ENCODE data around the gene TUBAL3.
A peak's percentile ranks its signal among the peaks of the same experiment; 100 is the strongest.

The TUBAL3 gene

DNA sequence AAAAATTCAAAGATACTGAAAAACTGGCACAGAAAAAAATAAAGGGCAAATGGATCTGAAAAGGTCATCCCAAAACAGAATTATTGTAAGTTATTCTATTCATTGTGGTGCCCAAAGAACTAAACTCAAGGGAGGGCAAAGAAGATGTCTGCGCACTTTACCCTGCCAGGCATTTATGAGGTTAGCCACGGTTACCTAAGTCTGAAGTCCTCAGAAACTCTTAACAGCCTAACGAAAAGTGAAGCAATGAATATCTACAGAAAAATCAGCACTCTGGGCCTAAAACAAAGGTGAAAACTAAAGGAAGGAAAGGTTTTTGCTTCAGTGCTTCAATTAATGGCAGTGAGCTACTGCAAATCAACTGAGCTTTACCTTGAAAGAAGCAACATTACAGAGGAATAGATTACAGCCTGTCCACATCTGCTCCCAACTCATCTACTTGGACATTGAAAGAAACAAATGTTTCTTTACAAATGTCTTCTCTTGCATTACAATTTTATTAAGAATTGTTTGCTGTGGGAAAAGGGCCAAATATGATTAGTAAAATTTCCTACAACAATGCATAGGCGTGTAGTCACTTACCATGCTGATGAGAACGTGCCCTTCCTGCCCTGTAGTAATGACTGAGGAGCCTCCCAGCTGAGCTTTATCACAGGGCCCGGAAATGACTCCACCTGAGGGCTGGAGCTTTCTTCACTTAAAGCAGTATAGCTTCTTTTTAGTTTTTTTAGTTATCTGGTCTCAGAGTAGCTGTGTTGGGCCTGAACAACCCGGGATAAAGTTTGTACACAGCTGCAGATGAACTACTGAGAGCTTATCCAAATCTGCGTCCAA lies at the start of gene TUBAL3:
TUBAL3 (minus strand) TSS at position 621 of the 834 bp plus-strand sequence; CDS start at position 585, 36 bp downstream.
- no peak for DNase-seq (ENCODE audit: low spot score)

DNA sequence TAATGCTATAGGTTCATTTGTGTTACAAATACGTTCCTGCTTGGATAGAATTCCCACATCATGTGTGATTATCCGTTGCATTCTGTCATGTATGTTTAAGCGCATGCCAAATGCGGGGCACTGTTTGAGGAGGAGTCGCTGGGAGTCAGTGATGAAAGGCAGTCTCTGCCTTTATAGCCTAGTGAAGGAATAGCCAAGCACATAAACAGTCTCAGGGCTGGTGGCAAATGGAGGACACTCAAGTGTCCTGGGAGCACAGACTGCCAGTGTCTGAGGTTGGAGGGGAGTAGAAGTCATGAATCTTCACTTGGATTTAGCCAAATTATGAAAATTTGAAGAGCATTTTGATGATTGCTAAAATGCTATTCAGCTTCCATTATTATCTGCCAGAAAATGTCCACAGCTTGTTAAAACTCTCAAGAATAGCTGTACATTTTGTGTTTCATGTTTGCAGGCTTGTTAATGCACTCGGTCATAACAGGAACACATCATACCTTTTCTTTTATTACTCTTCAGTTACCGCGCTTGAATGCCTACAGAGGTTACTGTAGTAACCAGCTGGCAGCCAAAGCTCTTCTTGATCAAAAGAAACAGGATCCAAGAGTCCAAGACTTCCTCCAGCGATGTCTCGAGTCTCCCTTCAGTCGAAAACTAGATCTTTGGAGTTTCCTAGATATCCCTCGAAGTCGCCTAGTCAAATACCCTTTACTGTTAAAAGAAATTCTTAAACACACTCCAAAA lies 49.3 kb upstream of the TUBAL3 start:
- no peak for DNase-seq (ENCODE audit: low spot score)

DNA sequence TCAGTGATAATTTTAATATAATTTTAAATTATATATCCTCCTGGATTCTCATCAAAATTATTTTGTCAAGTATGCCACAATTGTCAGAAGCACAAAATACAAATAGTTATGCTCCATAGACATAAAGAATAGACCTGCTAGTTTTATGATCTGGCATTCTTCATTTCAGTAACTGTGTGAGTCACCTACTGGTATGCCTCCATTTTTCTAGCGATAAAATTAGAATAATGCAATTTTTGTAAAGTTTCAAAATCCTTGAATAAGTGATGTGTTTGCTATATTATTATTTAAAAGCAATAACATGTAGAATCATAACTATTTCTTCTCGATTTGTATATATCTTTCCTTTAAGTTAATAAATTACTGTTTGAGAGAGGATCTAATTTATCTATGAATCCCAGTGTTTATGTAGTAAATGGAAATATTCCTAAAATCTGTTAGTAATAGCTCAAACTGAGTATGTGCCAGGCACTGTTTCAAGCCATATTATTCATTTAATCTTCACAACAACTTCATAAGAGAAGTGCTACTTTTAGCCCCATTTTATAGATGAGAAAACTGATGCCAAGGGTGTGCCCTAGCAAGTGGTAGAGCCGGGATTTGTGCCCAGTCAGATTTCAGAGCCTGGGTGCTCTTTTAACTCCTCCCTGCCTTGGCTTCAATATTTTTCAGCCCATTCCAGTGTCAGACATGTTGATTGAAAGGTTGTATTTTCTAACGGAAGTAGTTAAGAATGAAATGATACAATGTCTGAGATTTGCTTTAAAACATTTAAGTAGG lies 46.2 kb upstream of the TUBAL3 start:
- DNase-seq (ENCODE audit: low spot score): no peak

DNA sequence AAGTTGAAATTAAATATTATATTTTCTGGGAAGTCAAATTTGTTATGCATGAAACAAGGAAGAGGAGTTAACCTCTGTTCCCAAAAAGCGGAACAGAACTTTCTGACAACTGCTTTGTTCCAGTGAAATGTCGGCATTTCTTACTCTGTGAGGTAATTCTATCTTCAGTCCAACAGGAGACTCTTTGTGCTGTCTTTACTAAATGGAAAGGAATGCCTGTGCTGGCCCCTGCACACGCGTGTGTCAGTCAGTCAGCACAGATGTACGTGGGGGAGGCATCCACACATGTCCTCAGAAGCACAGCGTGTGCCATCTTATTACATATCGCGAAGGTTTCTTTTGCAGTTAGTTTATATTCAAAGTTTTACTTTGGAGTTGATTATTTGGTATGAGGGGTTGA lies 45.2 kb upstream of the TUBAL3 start:
- no peak for DNase-seq (ENCODE audit: low spot score)

DNA sequence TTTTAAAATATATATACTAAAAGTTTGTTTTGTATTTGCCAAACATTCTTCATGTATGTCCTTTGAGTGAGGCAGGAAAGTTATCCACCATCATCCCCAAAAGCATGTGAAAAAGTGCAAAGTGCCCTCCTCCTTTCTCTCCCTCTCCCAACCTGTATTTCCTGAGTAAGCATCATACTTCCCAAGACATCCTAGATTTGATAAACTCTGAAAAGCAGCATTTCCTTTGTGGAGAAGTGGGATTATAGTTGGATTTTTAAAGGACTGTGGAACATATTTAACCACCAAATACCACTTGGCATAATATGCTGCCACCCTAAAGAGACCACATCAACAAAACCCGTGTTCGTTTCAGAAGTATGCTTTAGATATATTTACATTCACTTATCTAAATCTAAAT lies 44.6 kb upstream of the TUBAL3 start:
- no peak for DNase-seq (ENCODE audit: low spot score)

DNA sequence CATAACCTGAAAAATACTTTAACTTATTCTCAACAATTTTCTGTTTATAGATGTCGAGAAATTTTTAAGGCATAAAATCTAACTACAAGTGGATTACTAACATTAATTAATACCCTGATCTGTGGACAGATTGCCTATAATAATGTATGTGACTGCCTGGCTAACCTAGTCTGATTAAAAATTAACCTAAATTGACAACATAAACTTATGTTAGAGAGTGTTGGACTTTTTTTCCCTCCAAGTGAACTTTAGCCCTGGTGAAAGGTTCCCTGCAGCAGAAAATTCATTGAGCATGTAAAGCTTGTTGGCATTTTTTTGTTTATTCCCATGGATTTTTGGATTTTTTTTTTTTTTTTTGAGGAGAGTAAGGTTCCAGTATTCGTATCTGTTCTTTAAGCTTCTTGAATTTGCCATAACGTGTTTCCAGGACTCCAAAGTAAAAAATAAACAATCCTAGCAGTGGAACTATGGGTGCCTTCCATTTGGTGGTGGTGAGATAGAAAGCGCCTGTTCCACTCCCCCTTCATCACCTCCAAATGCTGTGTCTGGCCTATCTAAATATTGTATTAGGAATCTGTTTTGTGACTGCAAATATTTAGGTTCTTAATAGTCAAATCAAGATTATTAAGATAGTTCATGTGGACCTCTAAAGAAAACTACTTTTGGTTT lies 43.8 kb upstream of the TUBAL3 start:
- no peak for DNase-seq (ENCODE audit: low spot score)

DNA sequence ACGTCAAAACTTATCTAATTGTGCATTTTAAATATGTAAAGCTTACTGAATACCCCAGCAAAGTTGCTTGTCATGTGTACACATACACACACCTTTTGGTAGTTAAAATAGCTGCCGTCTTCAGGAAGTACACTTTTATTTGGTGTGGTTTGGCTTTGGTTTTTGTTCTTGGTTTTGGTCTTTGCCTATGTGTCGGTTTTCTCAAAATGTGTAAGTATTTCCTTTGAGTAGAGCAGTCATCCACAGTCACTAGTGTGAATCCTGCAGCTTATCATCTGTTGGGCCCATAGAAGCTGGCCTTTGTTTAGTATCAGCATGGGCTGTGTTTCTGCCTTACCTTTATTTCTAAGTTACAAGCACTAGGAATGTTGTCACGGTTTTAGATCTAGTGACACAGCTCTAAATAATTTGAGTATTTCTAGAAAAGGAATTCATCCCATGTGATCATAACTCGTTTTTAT lies 43.0 kb upstream of the TUBAL3 start:
- DNase-seq (ENCODE audit: low spot score): no peak

DNA sequence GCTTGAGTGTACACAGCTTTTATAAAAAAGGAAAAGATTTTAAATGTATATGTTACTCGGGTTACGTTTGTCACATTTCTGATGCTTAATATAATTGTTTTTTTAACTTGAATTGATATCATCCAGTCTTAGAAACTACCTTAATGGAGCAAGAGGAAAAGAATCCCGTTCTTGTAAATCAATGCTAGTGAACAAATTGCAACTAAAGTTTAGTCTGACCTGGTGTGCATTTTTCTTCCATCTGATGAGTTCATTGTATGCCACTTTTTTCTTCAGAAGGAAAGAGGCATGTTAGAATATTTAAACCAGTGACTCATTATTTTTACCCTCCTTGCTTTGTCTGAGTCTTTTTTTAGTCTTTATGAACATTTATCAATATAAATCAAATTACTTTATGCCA lies 42.4 kb upstream of the TUBAL3 start:
- no peak for DNase-seq (ENCODE audit: low spot score)

DNA sequence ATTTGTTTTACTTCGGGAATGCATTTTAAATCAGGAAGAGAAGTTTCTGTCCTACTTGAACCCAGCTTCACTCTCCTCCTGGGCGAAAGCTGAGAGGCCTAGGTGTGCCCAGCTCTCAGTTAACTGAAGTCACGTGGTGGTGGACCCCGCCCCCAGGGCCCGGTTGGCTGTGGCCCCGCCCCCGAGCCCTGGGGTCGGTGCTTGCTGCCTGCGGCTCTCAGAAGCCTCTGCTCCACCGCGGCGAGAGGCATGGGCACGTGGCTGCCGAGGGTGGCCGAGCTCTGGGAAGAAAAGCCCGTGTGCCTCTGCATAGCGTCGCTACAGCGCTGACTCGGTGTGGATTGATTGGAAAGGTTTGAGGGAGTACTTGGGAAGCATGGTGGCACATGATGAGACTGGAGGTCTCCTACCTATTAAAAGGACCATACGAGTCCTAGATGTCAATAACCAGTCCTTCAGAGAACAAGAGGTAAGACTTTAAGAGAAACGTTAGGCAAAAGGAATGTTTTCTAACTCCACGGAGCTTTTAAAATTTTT lies 41.8 kb upstream of the TUBAL3 start:
- DNase-seq (ENCODE audit: low spot score): peak; percentile 95

DNA sequence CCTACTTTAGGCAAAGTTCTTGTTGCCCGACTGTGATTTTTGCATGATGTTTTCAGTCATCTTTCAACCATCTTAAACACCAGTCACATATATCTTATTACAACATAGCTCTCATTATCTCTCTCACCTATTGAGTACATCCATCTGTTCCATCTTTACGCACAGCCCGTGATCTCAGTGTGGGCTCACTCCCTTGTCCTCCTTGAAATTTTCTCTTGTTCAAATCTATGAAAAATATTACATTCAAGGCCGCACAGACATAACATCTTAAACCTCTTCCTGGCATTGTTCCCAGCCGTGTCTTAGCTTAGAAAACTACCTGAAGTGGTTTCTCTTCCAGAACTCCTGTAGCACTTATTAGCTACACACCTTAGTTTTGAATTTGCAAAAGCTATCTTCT lies 40.4 kb upstream of the TUBAL3 start:
- DNase-seq (ENCODE audit: low spot score): no peak

DNA sequence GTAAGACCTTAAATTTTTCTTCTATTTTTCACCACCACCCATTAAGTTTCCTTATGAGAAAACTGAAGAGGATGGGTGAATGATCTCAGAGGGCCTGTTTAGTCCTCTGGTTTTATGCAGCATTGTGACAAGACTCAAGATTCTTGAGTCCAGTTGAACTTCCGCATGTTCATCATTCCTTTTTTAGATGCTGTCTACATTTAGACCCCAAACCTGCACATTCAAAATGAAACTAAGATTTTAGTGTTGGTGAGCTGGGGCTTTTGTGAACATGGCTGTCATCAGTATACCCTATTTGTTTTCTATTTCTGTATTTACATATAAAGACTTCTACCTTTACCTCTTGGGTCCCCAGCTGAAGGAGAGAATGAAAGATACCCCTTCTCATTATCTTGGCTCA lies 38.8 kb upstream of the TUBAL3 start:
- DNase-seq (ENCODE audit: low spot score): no peak

DNA sequence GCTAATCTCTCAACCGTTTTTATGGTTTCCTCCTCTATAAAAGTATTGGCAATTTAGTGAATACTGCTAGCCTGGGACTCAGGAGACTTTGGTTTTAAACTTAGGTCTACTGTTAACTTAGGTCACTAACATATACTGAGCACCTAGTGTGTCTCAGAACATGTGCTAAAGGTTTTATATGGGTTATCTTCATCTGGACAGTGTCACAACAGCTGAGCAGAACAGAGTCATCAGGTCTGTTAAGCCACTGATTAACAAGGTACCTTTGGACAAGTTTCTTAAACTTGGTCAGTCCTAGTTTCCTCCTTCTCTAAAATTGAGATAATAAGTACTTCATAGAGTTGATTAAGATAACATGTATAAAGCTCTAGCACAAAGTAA lies 38.4 kb upstream of the TUBAL3 start:
- DNase-seq (ENCODE audit: low spot score): no peak

DNA sequence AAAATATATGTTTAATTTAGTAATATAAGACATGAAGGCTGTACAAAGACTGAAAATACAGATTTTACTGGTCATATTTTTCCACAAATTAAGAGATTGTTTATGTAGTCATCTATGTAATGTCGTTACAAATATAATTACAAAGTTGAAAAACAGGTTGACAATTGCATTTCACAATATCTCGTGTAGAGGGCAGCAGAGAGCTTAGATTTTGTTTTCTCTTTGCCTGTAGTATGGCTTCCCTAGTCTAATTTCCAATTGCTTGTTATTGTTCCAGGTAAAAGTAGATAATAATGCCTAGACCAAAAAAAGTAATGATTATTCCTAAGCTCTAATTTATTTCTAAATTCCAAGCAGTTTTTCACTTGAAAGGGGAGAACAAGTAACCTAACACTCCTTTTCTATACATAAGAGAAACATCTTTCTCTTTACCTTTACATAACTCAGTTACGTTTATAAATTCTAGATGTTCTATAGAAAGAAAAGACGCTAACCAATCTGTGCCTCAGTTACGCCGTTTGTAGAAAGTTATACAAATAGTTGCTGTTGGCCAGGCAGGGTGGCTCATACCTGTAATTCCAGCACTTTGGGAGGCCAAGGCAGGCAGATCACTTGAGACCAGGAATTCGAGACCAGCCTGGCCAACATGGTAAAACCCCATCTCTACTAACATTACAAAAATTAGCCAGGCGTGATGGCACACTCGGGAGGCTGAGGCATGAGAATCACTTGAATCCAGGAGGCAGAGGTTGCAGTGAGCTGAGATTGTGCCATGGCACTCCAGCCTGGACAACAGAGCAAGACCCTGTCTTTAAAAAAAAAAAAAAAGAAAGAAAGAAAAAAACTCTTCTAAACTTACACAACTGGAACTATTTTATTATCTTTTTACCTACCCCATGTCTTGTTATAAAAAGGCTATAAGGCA lies 37.7 kb upstream of the TUBAL3 start:
- DNase-seq (ENCODE audit: low spot score): peak; percentile 14

DNA sequence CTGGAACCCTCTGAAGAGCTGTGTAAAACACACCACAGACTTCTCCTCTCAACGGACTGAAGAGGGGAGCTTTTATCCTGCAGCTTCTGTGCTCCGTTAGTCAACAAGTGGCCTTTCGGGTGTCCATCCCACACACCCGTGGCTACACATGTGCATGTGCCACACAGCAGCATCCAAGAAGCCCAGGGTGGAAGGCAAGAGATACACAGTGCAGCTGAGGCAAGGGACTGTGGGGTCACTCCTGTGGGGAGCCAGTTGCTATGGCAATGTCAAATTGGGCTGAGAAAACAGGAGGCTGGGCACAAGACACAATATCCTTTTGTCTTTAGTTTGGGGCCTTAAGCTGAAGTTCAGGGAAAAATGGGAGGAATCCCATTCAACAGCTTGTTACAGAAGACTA lies 36.5 kb upstream of the TUBAL3 start:
- no peak for DNase-seq (ENCODE audit: low spot score)

DNA sequence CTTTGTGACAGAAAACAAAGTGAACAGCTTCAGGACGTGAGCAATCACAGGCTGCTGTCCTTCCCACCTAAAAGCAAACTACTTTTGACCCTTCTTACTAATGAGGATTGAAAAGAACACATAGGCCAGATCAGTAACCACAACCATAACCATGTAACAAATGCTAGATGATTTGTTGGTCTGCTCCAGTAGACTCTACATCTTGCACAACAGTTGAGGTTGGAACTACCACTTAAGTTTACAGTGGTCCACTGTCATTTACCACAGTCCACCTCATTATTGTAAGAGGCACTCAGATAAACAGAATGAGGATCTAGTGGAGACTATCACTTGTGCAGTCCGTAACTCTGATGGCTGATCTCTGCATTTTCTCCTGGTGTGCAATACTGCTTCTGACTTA lies 35.6 kb upstream of the TUBAL3 start:
- DNase-seq (ENCODE audit: low spot score): no peak

DNA sequence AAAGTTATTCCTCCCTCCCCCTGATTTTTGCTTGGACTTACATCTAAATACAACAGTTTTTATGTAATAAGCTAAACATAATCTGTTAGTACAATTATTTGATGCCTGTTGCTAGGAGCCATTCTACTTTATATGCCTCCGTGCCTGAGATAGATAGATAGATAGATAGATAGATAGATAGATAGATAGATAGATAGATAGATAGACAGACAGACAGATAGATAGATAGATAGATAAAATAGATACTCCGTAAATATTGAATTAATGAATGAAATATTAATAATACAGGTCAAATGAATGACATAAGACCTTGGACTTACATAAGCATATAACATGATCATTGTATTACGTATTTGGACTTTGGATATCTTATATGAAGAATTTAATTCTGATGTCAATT lies 30.7 kb upstream of the TUBAL3 start:
- no peak for DNase-seq (ENCODE audit: low spot score)

DNA sequence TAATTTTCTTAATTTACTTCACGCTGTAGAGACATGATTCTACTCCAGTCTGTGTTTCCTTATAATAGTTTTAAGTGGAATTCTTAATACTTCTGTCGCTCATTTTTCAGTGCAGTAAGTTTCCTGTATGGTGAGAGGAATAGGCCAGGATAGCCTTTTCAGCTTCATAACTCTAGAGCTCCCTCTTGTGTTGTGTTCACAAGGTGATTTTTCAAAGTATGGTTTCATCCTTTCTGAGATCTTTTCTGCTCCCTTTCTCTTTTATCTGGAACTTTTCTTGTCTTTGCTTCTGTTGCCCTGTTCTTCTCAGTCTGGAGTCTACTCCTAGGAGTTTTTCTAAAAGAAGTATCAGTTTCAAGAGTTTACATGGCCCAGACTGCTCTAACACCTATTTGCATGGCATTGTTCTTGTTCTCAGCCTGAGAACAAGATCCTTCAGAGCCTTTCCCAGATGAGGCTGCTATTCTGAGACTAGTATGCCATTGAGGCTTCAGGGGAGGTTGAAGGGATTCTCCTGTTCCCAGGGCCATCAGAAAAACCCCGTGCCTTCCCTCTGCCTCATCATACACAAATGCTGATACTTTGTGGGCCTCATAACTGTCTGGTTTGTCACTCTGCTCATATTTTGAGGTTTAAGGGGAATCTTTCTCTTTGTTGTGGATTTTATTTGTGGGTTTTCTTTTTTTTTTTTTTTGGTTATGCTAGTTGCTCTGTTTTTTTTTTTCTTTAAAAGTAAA lies 29.6 kb upstream of the TUBAL3 start:
- peak; percentile 33 for DNase-seq (ENCODE audit: low spot score)

DNA sequence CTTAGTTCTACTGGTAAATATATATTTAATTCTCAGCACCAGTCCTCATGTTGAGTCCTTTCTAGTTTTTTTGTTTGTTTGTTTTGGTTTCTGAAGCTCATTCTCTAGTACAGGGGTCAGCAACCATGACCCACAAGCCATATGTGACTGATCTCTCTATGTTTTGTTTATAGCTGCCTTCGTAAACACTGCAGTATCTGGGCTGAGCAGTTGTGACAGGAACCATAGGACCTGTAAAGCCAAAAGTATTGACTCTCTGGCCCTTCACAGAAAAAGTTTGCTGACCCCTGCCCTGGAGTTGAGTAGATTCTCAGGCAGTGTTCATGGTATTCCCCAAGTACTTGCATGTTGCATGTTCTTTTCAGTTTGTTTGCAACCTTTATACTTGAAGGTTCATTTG lies 28.6 kb upstream of the TUBAL3 start:
- DNase-seq (ENCODE audit: low spot score): no peak

DNA sequence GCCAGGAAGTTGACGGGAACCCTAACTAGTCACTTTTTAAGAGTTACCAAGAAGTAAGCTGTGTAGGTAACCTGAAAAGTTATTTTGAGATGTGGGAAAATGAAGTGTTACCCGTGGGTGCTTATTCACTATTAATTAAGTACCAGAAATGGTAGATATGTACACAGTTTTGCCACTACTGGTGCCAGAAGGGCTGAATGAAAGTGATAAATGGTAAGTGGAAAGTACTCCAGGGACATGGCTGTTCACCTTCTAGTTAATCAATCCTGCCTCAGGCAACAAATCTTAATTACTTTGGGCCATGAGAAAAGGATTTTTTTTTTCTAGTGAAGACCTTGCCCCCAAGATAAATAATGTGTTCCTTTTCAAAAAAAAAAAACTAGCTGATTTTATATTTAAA lies 23.5 kb upstream of the TUBAL3 start:
- no peak for DNase-seq (ENCODE audit: low spot score)

DNA sequence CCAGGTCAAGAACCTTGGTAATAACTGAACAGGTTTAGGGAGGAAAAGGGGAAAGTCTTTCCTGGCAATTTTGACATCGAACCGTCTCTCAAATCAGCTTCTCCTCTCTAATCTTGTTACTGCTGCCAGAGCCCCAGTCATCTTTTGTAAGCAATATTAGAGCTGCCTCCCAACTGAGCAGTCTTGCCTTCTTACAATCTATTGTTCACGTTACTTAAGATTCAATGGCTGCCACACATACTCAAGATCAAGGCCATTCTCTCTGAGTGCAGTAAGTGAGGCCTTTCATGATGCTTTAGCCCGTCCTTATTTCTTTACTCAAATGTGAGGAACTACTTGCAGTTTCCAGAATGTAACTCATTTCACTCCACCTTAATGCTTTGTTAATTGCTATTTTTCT lies 20.1 kb upstream of the TUBAL3 start:
- DNase-seq (ENCODE audit: low spot score): no peak
